GM23338 (cell line): ENCODE measurements around the gene LITAF. TPM values are rescaled to one million over a fixed set of nuclear protein-coding genes. Genes with fewer than 3 reads are reported as not detected.

Source experiments
- ATAC-seq: fragments of 200-7000 bp; cut with Tn5 transposase; 3 replicates; pipeline ENCODE4 v1.9.1; 2020
- DNase-seq: peaks from one replicate; pipeline ENCODE4 v3.0.0-alpha.2; 2015; ENCODE audit warnings: low spot score
- H2AFZ ChIP-seq: fragments of 200-600 bp; sonication (generic); 2 replicates; pipeline ENCODE4 v1.8.0; 2016; ENCODE audit warnings: antibody characterized with exemption, mild to moderate bottlenecking, moderate library complexity
- H3F3A ChIP-seq: fragments of 200-600 bp; sonication (generic); replicated peaks from 2 replicates; pipeline ENCODE4 v1.8.0; 2017; ENCODE audit warnings: antibody characterized with exemption, mixed run types, low read depth
- H3K27ac ChIP-seq: fragments of 200-600 bp; sonication (generic); 2 replicates; pipeline ENCODE4 v1.6.1; 2016; ENCODE audit warnings: low read depth
- H3K27me3 ChIP-seq: fragments of 200-600 bp; sonication (generic); 2 replicates; pipeline ENCODE4 v1.8.0; 2016; ENCODE audit warnings: mild to moderate bottlenecking, mixed run types, moderate library complexity; ENCODE audit not compliant: insufficient read depth
- H3K36me3 ChIP-seq: fragments of 200-600 bp; sonication (generic); 2 replicates; pipeline ENCODE4 v1.8.0; 2016; ENCODE audit warnings: mild to moderate bottlenecking; ENCODE audit not compliant: insufficient read depth
- H3K4me1 ChIP-seq: fragments of 200-600 bp; sonication (generic); 2 replicates; pipeline ENCODE4 v1.8.0; 2016; ENCODE audit warnings: mild to moderate bottlenecking, moderate library complexity; ENCODE audit not compliant: insufficient read depth
- H3K4me2 ChIP-seq: fragments of 200-600 bp; sonication (generic); 2 replicates; pipeline ENCODE4 v1.7.1; 2017; ENCODE audit warnings: mixed run types
- H3K4me3 ChIP-seq: fragments of 200-600 bp; sonication (generic); 2 replicates; pipeline ENCODE4 v1.6.1; 2016; ENCODE audit warnings: mixed run types
- H3K79me2 ChIP-seq: fragments of 200-600 bp; sonication (generic); replicated peaks from 2 replicates; pipeline ENCODE4 v1.8.0; 2017; ENCODE audit warnings: mild to moderate bottlenecking; ENCODE audit not compliant: insufficient read depth
- H3K9me2 ChIP-seq: fragments of 200-600 bp; sonication (generic); 2 replicates; pipeline ENCODE4 v1.8.0; 2017; ENCODE audit not compliant: insufficient read depth
- H4K20me1 ChIP-seq: fragments of 200-600 bp; sonication (generic); replicated peaks from 2 replicates; pipeline ENCODE4 v1.8.0; 2017; ENCODE audit warnings: mild to moderate bottlenecking; ENCODE audit not compliant: insufficient read depth
- H3K27ac Mint-ChIP-seq: 2 replicates; pipeline ENCODE4 v1.8.0; 2020; ENCODE audit warnings: inconsistent platforms, mild to moderate bottlenecking, moderate library complexity, mixed read lengths
- H3K27me3 Mint-ChIP-seq: 3 replicates; pipeline ENCODE4 v1.8.0; 2022; ENCODE audit warnings: low read depth, mild to moderate bottlenecking, moderate library complexity, mixed read lengths, inconsistent platforms; ENCODE audit not compliant: insufficient read depth, poor library complexity
- H3K36me3 Mint-ChIP-seq: 3 replicates; pipeline ENCODE4 v1.8.0; 2021; ENCODE audit warnings: low read depth, mild to moderate bottlenecking, inconsistent platforms, moderate library complexity, mixed read lengths
- H3K4me1 Mint-ChIP-seq: 3 replicates; pipeline ENCODE4 v1.8.0; 2020; ENCODE audit warnings: mild to moderate bottlenecking, inconsistent platforms, mixed read lengths
- H3K4me3 Mint-ChIP-seq: 3 replicates; pipeline ENCODE4 v1.8.0; 2021; ENCODE audit warnings: moderate library complexity, mild to moderate bottlenecking, inconsistent platforms, mixed read lengths
- H3K9me3 Mint-ChIP-seq: 3 replicates; pipeline ENCODE4 v1.8.0; 2020; ENCODE audit warnings: moderate library complexity, mild to moderate bottlenecking, inconsistent platforms, mixed read lengths
- CREB1 ChIP-seq: fragments of 250-450 bp; sonication (Bioruptor Pico); IDR thresholded peaks from 2 replicates; pipeline ENCODE4 v1.5.0; 2020; ENCODE audit warnings: low read depth, mild to moderate bottlenecking, moderate library complexity
- EZH2 ChIP-seq: fragments of 200-600 bp; sonication (generic); IDR thresholded peaks from one replicate; pipeline ENCODE4 v1.8.0; 2017; ENCODE audit warnings: antibody characterized with exemption, mild to moderate bottlenecking, low read depth; ENCODE audit not compliant: unreplicated experiment
- JUNB ChIP-seq: IDR thresholded peaks from one replicate; pipeline ENCODE4 v1.6.1; 2016; ENCODE audit warnings: antibody characterized with exemption; ENCODE audit not compliant: unreplicated experiment
- NANOG ChIP-seq: IDR thresholded peaks from 2 replicates; pipeline ENCODE4 v1.6.1; 2016; ENCODE audit warnings: antibody characterized with exemption, borderline replicate concordance
- POLR2AphosphoS5 ChIP-seq: IDR thresholded peaks from 2 replicates; pipeline ENCODE4 v1.6.1; 2016; ENCODE audit warnings: antibody characterized with exemption, low read depth
- STAT1 ChIP-seq: IDR thresholded peaks from one replicate; pipeline ENCODE4 v1.6.1; 2016; ENCODE audit warnings: antibody characterized with exemption; ENCODE audit not compliant: unreplicated experiment
- ZNF114 ChIP-seq: fragments of 250-450 bp; sonication (Bioruptor Pico); IDR thresholded peaks from 2 replicates; pipeline ENCODE4 v1.5.0; 2020; ENCODE audit warnings: mild to moderate bottlenecking, moderate library complexity
- ZNF331 ChIP-seq: fragments of 250-450 bp; sonication (Bioruptor Pico); IDR thresholded peaks from 2 replicates; pipeline ENCODE4 v1.5.0; 2020; ENCODE audit warnings: low read depth, mild to moderate bottlenecking, moderate library complexity
- polyA plus RNA-seq: library from polyadenylated mRNA; unstranded; fragments of >200 nt; fragmentation: Nextera tagmentation; extraction: Ambion mirVana; gene quantifications from 2 replicates; pipeline ENCODE4 v1.2.1, GENCODE V29; 2016
- total RNA-seq: library from RNA; depleted of rRNA; stranded (reverse); fragments of >200 nt; shearing (Covaris generic); gene quantifications from 2 replicates; pipeline ENCODE4 v1.2.3, GENCODE V29; 2014
- TF ChIP-seq, protein P1 (sequence below): IDR thresholded peaks from one replicate; pipeline ENCODE4 v1.6.1; 2018; ENCODE audit warnings: antibody characterized with exemption; ENCODE audit not compliant: unreplicated experiment
- TF ChIP-seq, protein P2 (sequence below): IDR thresholded peaks from 2 replicates; pipeline ENCODE4 v1.6.1; 2016; ENCODE audit warnings: antibody characterized with exemption
- TF ChIP-seq, protein P3 (sequence below): fragments of 250-450 bp; sonication (Bioruptor Pico); IDR thresholded peaks from 2 replicates; pipeline ENCODE4 v1.5.0; 2020; ENCODE audit warnings: mild to moderate bottlenecking, moderate library complexity

LITAF gene
- total and polyA plus RNA-seq, 2 experiments from 2014 or later = 131 to 158 TPM

DNA sequence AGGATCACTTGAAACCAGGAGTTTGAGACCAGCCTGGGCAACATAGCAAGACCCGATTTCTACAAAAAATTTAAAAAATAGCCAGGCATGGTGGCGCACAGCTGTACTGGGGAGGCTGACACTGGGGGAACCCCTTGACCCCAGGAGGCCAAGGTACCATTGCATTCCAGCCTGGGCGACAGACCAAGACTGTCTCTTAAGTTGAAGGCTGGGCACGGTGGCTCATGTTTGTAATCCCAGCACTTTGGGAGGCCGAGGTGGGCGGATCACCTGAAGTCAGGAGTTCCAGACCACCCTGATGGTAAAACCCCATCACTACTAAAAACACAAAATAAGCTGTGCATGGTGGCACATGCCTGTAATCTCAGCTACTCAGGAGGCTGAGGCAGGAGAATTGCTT, 74.9 kb downstream of the LITAF start (continued):
- TF ChIP-seq STAT1 (no peak), JUNB (no peak), POLR2AphosphoS5 (no peak)
- TF ChIP-seq, protein P1, sequence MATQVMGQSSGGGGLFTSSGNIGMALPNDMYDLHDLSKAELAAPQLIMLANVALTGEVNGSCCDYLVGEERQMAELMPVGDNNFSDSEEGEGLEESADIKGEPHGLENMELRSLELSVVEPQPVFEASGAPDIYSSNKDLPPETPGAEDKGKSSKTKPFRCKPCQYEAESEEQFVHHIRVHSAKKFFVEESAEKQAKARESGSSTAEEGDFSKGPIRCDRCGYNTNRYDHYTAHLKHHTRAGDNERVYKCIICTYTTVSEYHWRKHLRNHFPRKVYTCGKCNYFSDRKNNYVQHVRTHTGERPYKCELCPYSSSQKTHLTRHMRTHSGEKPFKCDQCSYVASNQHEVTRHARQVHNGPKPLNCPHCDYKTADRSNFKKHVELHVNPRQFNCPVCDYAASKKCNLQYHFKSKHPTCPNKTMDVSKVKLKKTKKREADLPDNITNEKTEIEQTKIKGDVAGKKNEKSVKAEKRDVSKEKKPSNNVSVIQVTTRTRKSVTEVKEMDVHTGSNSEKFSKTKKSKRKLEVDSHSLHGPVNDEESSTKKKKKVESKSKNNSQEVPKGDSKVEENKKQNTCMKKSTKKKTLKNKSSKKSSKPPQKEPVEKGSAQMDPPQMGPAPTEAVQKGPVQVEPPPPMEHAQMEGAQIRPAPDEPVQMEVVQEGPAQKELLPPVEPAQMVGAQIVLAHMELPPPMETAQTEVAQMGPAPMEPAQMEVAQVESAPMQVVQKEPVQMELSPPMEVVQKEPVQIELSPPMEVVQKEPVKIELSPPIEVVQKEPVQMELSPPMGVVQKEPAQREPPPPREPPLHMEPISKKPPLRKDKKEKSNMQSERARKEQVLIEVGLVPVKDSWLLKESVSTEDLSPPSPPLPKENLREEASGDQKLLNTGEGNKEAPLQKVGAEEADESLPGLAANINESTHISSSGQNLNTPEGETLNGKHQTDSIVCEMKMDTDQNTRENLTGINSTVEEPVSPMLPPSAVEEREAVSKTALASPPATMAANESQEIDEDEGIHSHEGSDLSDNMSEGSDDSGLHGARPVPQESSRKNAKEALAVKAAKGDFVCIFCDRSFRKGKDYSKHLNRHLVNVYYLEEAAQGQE = no peak

DNA sequence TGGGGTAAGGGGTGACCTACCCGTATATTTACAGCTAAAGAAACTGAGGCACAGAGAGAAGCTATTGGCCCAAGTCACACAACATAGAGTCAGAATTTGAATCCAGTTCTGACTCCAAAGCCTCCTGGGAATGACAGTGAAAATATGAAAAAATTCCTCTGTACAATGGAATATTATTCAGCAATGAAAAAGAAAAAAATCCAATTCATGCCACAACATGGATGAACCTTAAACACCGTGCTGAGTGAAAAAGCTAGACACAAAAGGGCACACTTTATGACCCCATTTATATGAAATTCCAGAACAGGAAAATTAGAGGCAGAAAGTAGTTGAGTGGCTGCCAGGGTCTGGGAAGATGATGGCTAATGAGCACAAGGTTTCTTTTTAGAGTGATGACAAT, 75.4 kb downstream of the LITAF start:
- ATAC-seq (no peak), DNase-seq (no peak)
- H3K36me3 ChIP-seq = no peaks in the 10 kb centered on the region
- H4K20me1 ChIP-seq = no peaks in the 10 kb centered on the region
- no peaks in the 10 kb centered on the region for H3K9me2 ChIP-seq
- Mint-ChIP-seq H3K9me3 (no peaks in the 10 kb centered on the region), H3K4me1 (peaks cover 4% of the 10 kb centered on the region), H3K27me3 (peaks cover 4% of the 10 kb centered on the region), H3K27ac (no peak overlapping the region), H3K4me3 (no peak overlapping the region), H3K36me3 (no peaks in the 10 kb centered on the region)
- no peaks in the 10 kb centered on the region for H3F3A ChIP-seq
- H2AFZ ChIP-seq = no peak overlapping the region
- H3K4me1 ChIP-seq = no peaks in the 10 kb centered on the region
- H3K79me2 ChIP-seq = no peaks in the 10 kb centered on the region
- H3K27me3 ChIP-seq = no peaks in the 10 kb centered on the region
- no peak overlapping the region for H3K27ac ChIP-seq
- no peak overlapping the region for H3K4me2 ChIP-seq
- H3K4me3 ChIP-seq = no peak overlapping the region
- no peak for TF ChIP-seq EZH2
- TF ChIP-seq, protein P2, sequence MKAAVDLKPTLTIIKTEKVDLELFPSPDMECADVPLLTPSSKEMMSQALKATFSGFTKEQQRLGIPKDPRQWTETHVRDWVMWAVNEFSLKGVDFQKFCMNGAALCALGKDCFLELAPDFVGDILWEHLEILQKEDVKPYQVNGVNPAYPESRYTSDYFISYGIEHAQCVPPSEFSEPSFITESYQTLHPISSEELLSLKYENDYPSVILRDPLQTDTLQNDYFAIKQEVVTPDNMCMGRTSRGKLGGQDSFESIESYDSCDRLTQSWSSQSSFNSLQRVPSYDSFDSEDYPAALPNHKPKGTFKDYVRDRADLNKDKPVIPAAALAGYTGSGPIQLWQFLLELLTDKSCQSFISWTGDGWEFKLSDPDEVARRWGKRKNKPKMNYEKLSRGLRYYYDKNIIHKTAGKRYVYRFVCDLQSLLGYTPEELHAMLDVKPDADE = no peak
- no peak for TF ChIP-seq CREB1 (CRISPR knock-in tag)
- TF ChIP-seq ZNF331 = no peak
- TF ChIP-seq STAT1 = no peak
- no peak for TF ChIP-seq JUNB
- no peak for TF ChIP-seq POLR2AphosphoS5
- TF ChIP-seq NANOG = no peak
- TF ChIP-seq, protein P1 = no peak
- no peak for TF ChIP-seq ZNF114 (CRISPR knock-in tag)
- TF ChIP-seq, protein P3, sequence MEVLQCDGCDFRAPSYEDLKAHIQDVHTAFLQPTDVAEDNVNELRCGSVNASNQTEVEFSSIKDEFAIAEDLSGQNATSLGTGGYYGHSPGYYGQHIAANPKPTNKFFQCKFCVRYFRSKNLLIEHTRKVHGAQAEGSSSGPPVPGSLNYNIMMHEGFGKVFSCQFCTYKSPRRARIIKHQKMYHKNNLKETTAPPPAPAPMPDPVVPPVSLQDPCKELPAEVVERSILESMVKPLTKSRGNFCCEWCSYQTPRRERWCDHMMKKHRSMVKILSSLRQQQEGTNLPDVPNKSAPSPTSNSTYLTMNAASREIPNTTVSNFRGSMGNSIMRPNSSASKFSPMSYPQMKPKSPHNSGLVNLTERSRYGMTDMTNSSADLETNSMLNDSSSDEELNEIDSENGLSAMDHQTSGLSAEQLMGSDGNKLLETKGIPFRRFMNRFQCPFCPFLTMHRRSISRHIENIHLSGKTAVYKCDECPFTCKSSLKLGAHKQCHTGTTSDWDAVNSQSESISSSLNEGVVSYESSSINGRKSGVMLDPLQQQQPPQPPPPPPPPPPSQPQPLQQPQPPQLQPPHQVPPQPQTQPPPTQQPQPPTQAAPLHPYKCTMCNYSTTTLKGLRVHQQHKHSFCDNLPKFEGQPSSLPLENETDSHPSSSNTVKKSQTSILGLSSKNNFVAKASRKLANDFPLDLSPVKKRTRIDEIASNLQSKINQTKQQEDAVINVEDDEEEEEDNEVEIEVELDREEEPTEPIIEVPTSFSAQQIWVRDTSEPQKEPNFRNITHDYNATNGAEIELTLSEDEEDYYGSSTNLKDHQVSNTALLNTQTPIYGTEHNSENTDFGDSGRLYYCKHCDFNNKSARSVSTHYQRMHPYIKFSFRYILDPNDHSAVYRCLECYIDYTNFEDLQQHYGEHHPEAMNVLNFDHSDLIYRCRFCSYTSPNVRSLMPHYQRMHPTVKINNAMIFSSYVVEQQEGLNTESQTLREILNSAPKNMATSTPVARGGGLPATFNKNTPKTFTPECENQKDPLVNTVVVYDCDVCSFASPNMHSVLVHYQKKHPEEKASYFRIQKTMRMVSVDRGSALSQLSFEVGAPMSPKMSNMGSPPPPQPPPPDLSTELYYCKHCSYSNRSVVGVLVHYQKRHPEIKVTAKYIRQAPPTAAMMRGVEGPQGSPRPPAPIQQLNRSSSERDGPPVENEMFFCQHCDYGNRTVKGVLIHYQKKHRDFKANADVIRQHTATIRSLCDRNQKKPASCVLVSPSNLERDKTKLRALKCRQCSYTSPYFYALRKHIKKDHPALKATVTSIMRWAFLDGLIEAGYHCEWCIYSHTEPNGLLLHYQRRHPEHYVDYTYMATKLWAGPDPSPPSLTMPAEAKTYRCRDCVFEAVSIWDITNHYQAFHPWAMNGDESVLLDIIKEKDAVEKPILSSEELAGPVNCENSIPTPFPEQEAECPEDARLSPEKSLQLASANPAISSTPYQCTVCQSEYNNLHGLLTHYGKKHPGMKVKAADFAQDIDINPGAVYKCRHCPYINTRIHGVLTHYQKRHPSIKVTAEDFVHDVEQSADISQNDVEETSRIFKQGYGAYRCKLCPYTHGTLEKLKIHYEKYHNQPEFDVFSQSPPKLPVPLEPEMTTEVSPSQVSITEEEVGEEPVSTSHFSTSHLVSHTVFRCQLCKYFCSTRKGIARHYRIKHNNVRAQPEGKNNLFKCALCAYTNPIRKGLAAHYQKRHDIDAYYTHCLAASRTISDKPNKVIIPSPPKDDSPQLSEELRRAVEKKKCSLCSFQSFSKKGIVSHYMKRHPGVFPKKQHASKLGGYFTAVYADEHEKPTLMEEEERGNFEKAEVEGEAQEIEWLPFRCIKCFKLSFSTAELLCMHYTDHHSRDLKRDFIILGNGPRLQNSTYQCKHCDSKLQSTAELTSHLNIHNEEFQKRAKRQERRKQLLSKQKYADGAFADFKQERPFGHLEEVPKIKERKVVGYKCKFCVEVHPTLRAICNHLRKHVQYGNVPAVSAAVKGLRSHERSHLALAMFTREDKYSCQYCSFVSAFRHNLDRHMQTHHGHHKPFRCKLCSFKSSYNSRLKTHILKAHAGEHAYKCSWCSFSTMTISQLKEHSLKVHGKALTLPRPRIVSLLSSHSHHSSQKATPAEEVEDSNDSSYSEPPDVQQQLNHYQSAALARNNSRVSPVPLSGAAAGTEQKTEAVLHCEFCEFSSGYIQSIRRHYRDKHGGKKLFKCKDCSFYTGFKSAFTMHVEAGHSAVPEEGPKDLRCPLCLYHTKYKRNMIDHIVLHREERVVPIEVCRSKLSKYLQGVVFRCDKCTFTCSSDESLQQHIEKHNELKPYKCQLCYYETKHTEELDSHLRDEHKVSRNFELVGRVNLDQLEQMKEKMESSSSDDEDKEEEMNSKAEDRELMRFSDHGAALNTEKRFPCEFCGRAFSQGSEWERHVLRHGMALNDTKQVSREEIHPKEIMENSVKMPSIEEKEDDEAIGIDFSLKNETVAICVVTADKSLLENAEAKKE (CRISPR knock-in tag) = no peak
